Endothelial cell (in vitro differentiated cells): Measurements from ENCODE around the gene CBLC. TPM values are rescaled to one million over a fixed set of nuclear protein-coding genes. Genes with fewer than 3 reads are reported as not detected.

Experiments used
- DNase-seq: peaks from one replicate; pipeline ENCODE4 v3.0.0; 2021; ENCODE audit warnings: low spot score
- H3K27ac Mint-ChIP-seq: one replicate; pipeline ENCODE4 v1.8.0; 2021; ENCODE audit warnings: mixed read lengths, inconsistent platforms; ENCODE audit not compliant: unreplicated experiment
- H3K27me3 Mint-ChIP-seq: one replicate; pipeline ENCODE4 v1.8.0; 2021; ENCODE audit warnings: mild to moderate bottlenecking, moderate library complexity, mixed read lengths, inconsistent platforms; ENCODE audit not compliant: unreplicated experiment
- H3K36me3 Mint-ChIP-seq: one replicate; pipeline ENCODE4 v1.8.0; 2021; ENCODE audit warnings: mild to moderate bottlenecking, low read depth, mixed read lengths, inconsistent platforms; ENCODE audit not compliant: unreplicated experiment
- H3K4me1 Mint-ChIP-seq: one replicate; pipeline ENCODE4 v1.8.0; 2021; ENCODE audit warnings: mild to moderate bottlenecking, mixed read lengths, inconsistent platforms; ENCODE audit not compliant: unreplicated experiment
- H3K4me3 Mint-ChIP-seq: one replicate; pipeline ENCODE4 v1.8.0; 2021; ENCODE audit warnings: mild to moderate bottlenecking, mixed read lengths, inconsistent platforms; ENCODE audit not compliant: unreplicated experiment
- H3K9me3 Mint-ChIP-seq: one replicate; pipeline ENCODE4 v1.8.0; 2021; ENCODE audit warnings: mixed read lengths, inconsistent platforms; ENCODE audit not compliant: unreplicated experiment
- total RNA-seq: library from RNA; stranded (reverse); fragmentation: NEBNext Ultra II Directional; extraction: Animal tissue kit (Norgen Biotek cat#: 25700); gene quantifications from one replicate; pipeline ENCODE4 v1.2.1, GENCODE V29; 2021; ENCODE audit not compliant: unreplicated experiment
- TF ChIP-seq, protein P1 (sequence below): fragments of 200-600 bp; sonication (generic); IDR thresholded peaks from one replicate; pipeline ENCODE4 v1.5.0; 2021; ENCODE audit warnings: antibody characterized with exemption; ENCODE audit not compliant: unreplicated experiment

The CBLC gene
- total RNA-seq, 1 donor from 2014 or later, result 0.85 TPM

DNA sequence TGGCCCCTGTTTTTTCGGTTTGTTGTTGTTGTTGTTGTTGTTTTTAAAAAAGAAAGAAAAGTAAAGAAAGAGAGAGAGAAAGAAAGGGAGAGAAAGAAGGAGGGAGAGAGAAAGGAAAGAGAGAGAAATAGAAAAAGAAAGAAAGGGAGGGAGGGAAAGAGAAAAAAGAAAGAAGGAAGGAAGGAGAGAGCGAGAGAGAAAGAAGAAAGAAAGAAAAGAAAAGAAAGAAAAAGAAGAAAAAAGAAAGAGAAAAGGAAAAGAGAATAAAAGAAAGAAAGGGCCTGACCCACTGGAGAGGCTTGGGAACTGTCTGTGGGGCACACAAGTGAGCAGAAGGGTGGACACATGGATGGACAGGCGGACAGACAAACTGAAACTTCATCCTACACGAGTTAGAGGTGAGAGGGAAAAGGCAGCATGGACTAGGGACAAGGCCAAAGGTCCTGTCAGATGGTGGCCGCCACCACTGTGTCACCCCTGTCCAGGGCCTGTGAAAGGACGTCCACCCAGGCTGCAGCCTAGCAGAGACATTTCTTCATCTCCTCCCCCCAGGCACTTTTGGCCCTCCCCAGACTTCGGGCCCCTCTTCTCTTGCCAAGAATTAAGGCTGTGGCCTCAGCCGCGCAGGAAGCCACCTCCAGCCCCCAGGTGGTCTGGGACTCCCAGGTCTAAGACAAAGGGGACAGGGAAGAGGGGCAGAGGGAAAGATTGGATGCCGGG, 22.1 kb downstream of the CBLC start:
- no peaks in the 10 kb centered on the region for H3K36me3 Mint-ChIP-seq
- no peak for DNase-seq

DNA sequence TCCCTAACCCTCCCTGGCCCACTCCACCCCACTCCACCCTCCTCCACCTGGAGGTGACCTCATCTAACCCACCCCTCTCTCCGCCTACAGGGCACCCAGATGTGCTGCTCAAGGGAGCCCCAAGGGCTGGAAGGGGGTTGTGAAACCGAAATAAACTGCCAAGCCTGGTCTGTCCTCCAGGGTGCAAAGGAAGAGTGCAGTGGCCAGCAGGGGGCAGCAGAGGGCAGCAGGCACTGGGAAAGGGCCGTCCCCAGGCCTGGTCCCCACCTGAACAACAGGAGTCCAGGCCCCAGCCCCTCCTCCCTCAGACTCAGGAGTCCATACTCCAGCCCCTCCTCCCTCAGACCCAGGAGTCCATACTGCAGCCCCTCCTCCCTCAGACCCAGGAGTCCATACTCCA, 22.8 kb downstream of the CBLC start:
- no peaks in the 10 kb centered on the region for H3K36me3 Mint-ChIP-seq
- DNase-seq, result peak; percentile 94
- H3K27me3 Mint-ChIP-seq, result peaks cover 11% of the 10 kb centered on the region
- no peaks in the 10 kb centered on the region for H3K9me3 Mint-ChIP-seq
- H3K4me1 Mint-ChIP-seq, result peaks cover 15% of the 10 kb centered on the region
- H3K27ac Mint-ChIP-seq, result no peak overlapping the region
- TF ChIP-seq, protein P1, sequence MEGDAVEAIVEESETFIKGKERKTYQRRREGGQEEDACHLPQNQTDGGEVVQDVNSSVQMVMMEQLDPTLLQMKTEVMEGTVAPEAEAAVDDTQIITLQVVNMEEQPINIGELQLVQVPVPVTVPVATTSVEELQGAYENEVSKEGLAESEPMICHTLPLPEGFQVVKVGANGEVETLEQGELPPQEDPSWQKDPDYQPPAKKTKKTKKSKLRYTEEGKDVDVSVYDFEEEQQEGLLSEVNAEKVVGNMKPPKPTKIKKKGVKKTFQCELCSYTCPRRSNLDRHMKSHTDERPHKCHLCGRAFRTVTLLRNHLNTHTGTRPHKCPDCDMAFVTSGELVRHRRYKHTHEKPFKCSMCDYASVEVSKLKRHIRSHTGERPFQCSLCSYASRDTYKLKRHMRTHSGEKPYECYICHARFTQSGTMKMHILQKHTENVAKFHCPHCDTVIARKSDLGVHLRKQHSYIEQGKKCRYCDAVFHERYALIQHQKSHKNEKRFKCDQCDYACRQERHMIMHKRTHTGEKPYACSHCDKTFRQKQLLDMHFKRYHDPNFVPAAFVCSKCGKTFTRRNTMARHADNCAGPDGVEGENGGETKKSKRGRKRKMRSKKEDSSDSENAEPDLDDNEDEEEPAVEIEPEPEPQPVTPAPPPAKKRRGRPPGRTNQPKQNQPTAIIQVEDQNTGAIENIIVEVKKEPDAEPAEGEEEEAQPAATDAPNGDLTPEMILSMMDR, result peak; percentile 83
- no peak overlapping the region for H3K4me3 Mint-ChIP-seq

More for the DNA sequence above, 22.1 kb downstream of the CBLC start:
- H3K27me3 Mint-ChIP-seq, result peaks cover 11% of the 10 kb centered on the region
- no peak overlapping the region for H3K4me3 Mint-ChIP-seq
- TF ChIP-seq, protein P1, result no peak
- H3K4me1 Mint-ChIP-seq, result peaks cover 15% of the 10 kb centered on the region
- no peaks in the 10 kb centered on the region for H3K9me3 Mint-ChIP-seq
- no peak overlapping the region for H3K27ac Mint-ChIP-seq

DNA sequence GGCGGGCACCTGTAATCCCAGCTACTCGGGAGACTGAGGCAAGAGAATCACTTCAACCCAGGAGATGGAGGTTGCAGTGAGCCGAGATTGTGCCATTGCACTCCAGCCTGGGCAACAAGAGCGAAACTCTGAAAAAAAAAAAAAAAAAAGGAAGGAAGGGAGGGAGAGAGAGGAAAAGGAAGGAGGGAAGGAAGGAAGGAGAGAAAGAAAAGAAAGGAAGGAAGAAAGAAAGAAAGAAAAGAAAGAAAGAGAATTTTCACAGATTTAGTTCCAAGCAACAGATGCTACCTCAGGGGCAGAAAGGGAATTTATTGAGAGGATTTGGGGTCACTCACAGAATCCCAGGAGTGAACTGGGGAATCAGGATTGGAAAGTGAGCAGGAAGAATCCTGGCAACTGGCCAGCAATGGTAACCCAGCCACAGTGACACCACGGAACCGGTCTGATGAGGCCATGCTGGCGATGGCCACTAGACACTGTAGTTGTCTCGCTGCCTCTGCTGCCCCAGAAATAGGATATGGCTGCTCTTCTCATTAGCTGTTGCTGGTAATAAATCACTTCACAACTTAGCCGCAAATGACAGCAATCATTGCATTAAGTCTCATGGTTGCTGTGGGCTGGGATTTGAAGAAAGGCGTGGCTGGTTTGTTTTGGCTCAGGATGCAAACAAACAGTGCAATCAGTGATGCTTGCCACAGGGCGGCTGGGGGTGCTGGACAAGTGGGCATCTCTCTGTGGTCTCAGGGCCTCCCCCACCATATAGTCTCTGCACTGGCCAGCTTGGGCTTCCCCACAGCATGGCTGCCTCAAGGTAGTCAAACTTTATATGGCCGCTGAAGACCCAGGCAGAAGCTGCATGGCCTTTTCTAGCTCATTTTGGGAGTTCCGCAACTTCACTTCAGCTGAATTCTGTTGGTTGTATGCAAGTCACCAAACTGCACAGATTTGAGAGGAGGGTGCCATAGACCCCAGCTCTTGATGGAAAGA, 26.0 kb downstream of the CBLC start:
- no peaks in the 10 kb centered on the region for H3K36me3 Mint-ChIP-seq
- H3K27ac Mint-ChIP-seq, result no peak overlapping the region
- peaks cover 3% of the 10 kb centered on the region for H3K27me3 Mint-ChIP-seq
- no peak for DNase-seq
- TF ChIP-seq, protein P1, result no peak
- H3K4me3 Mint-ChIP-seq, result no peak overlapping the region
- no peaks in the 10 kb centered on the region for H3K9me3 Mint-ChIP-seq
- peaks cover 9% of the 10 kb centered on the region for H3K4me1 Mint-ChIP-seq

DNA sequence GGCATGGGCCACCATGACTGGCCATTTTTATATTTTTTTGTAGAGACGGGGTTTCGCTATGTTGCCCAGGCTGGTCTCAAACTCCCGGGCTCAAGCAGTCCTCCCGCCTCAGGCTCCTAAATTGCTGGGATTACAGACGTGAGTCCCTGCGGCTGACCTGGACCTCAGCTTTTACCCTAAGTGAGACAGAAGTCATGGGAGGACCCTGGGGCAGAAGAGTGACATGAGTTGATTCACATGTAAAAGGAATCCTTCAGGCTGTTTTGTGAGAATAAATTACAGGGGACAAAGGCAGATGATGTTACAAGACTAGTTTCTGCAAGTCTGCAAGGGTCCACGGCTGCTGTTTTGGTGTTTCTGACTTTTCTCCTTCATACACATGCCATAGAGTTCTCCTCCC, 28.6 kb downstream of the CBLC start:
- peaks cover 7% of the 10 kb centered on the region for H3K4me1 Mint-ChIP-seq
- H3K27me3 Mint-ChIP-seq, result peaks cover 1% of the 10 kb centered on the region
- H3K27ac Mint-ChIP-seq, result no peak overlapping the region
- H3K4me3 Mint-ChIP-seq, result no peak overlapping the region
- DNase-seq, result no peak
- H3K9me3 Mint-ChIP-seq, result no peaks in the 10 kb centered on the region
- no peaks in the 10 kb centered on the region for H3K36me3 Mint-ChIP-seq
- TF ChIP-seq, protein P1, result no peak
